GM18520 (cell line): Measurements from ENCODE around the gene SREBF2.

Experiments used
- ATAC-seq: cut with Tn5 transposase; IDR thresholded peaks from one replicate; pipeline ENCODE4 v1.9.1; 2021; ENCODE audit not compliant: unreplicated experiment

The SREBF2 gene

DNA sequence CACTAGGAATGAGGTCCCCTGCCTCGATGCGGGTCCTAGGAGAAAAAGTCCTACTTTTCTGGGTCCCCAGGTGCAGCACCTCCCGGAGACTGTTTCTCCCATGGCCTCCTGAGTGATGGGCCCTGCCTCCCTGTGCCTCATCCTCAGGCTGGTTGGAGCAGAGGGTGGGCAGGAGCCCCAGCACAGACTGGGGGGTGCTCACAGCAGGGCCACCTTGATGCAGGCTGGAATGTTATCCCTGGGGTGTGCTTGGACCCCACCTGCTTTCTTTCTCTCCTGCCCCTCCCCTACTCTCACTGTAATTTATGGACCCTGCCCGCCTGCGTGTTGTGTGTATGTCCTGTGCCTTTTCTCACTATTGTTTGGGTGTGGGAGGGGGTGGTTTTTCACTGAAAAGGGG is 73.9 kb downstream of the SREBF2 start:
- ATAC-seq, result no peak

DNA sequence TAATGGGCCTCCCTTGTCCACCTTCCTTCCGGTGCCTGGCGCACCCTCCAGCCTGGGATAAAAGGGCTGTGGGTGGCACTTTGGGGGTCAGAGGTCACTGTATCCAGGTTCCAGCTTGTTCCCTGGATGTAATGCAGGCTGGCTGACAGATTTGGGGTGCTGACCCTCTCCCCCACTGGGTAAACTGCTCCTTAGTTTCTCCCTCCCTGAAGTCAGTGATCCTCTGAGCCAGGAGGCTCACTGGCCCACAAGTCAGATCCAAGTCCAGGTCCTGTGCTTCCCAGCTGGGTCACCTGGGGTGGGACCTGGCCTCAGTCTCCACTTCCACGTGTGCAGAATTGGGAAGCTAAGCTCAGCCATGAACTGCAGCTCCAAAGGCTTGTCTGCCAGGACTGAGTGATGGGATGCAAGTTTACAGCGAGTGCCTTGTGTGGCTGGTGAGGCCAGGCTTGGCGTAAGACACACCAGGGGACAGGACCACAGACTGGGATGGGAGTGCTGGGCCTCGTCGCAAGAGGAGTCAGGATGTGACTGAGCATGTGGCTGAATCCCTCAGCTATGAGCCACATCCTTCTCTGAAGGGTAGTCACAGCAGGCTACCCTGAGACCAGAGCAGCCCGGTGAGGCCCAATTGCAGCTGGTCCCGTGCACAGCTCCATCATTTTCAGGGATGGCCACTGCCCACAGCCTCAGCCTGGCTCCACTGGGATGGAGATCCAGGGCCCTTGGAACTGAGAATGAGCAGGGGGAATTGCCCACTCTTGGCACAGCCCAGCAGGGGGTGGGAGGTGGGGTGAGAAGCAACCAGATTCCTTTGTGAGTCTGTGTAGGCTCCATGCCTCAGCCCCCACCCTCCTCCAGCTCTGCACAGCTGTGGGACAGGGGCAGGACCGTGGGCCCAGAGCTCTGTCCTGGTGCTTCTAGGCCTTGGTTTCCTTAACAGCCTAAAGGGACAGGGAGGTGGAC is 74.8 kb downstream of the SREBF2 start:
- no peak for ATAC-seq

DNA sequence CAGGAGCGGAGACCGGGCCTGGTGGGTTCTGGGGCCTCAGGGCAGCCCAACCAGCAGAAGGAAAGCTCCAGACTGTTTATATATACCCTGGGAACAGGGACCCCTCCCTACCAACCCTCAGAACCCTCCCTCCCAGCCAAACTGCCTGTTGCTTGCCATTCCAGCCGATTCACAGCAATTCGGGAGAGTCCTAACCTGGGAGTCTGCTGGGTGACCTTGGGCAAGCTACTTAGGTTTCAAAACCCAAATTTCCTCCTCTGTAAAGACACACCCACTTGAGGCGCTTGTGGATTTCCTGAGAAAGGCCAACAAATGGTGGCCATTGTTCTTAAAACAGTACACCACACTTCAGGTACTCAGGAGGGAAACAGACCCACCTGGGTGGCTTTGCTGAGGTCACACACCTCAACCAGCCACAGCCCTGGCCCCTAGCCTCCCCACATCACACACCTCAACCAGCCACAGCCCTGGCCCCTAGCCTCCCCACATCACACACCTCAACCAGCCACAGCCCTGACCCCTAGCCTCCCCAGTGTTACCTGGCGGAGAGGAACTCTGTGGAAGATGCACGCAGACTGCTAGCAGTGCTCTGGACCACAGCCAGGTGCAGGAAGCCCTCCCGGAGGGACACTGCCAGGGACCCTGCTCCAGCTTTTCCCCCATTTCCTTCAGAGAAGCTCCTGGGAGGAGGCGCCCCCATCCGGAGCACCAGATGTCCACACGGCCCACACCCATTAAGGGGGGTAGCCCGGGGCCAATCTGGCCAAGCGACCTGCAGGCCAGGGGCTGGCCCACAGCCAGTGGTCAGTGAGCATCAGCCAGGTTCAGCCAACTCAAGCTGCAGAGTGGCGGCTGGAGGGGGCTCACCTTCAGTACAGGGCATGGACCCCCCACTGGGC is 75.8 kb downstream of the SREBF2 start:
- no peak for ATAC-seq

DNA sequence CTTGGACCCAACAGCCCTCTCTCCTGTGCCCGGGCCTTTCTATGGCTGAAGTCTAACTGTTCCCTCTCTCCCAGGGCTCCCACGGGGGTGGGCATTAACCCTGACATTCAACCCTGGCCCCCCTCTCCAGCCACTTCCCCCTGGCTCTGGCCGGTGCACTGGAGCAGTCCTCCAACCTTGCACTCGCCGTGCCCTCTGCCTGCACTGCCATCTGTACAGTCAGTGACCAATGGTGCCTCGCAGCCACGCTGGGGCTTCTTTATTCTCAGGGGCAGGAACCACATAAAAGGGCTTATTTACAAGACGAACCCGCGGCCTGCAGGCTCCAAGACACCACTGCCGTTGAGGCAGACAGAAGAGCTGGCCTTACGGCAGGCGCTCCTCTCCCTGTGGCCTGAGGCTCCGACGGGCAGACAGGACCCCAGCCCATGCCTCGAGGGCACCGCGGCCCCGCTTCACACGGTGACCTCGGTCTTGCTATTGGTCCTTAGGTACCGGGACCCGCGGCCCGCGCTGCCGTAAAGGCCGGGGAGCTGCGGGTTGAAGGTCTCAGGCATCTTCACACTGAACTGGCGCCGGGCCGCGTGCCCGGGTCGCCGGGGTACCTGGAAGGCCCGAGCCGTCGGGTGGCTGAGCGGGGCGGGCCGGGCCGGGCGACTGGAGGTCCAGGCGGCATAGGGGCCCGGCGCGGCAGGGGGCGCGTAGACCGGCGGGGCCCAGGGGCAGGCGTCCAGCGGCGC is 76.6 kb downstream of the SREBF2 start:
- ATAC-seq, result no peak

DNA sequence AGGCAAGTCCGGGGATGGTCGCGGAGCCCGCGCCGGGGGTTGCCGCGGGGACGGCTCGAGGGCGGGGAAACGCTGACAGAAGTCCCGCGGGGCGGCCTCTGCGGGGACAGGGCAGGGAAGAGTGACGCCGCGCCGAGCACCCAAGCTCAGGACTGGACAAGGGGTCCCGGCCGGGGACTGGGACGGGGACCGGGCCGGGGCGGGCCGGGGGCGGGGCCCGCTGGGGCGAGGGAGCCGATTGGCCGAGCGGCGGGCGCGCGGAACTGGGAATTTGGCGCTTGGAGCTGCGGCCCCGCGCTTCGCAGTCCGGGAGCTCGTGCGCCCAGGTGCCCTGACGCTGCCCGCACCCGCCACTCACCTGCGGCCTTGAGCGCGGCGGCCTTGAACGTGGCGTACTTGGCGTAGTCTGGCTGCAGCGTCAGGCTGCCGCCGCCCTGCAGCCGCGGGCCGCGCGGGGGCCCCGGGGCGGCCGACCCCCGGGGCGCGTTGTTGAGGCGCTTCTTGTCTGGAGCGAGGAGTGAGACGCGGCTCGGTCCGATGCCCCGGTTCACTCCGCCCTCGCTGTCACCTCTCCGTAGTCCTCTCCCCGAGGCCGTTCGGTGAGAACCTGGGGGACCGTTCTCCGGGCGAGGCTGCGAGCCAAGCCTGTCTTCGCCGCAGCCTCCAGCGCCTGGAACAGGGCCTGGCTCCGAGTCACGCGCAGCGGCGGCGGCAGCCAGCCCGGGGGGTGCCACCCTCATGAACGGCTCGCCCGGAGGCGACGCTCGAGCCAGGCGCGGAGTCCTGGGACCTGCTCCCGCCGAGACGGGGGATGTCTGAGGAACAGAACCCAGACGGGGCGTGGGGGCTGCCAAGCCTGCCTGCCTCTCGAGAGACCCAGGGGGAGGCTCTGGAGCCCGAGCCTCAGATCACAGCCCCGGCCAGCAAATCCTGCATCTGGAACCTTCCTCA is 77.4 kb downstream of the SREBF2 start:
- ATAC-seq, result no peak

DNA sequence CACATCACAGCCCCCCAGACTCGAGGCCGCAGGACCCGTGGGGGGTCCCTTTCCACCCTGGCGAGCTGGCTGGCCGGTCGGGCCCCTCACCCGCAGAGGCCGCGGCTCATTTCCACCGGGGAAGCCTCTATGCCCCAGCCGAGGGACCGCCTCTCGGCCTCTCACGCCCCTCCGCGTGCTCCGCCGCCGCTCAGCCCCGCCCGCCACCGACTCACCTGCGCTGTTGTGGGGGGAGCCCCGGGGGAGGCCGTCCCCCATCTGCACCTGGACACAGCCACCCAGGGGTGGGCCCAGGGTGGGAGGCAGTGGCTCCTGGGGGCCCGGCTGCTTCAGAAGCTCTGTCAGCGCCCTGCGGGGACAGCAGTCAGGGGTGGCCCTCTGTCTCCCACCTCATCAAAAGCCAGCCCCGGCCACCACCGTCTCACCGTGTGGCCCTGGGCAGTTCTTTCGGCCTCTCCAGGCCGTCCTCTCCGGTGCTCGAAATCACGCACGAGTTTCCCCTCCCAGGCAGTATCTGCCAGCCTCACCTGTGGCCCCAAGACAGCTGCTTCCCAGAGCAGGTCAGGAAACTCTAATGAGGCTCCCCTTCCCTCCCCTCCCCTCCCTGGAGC is 78.2 kb downstream of the SREBF2 start:
- no peak for ATAC-seq

DNA sequence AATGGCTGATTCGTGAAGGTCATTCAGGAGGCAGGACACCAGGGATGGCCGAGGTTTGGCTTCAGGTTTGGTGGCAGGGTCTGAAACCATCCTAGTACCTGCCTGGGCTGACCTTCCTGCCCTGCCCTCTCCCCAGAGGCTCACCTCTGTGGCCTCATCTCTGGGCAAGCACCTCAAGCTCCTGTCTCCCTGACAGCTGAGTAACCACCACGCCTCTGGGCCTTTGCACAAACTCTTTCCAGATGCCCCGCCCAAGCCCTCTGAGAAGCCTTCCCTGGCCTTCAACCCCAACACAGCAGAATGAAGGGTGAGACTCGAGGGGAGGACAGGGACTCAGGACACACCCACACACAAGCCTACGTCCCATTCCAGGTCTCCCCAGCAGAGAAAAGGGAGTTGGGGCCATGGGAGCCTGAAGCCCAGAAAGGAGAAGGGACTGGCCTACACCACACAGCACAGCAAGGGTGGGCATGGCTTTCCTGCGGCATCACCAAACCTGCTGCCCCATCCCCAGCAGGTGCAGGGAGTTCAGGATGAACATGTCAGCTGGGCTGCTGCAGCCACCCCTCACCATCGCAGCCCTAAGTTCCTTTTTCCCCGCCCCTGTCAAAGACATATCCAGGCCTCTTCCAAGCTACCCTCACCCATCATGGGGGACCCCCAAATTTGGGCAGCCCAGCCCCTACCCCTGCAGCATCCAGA is 79.6 kb downstream of the SREBF2 start:
- ATAC-seq, result no peak

DNA sequence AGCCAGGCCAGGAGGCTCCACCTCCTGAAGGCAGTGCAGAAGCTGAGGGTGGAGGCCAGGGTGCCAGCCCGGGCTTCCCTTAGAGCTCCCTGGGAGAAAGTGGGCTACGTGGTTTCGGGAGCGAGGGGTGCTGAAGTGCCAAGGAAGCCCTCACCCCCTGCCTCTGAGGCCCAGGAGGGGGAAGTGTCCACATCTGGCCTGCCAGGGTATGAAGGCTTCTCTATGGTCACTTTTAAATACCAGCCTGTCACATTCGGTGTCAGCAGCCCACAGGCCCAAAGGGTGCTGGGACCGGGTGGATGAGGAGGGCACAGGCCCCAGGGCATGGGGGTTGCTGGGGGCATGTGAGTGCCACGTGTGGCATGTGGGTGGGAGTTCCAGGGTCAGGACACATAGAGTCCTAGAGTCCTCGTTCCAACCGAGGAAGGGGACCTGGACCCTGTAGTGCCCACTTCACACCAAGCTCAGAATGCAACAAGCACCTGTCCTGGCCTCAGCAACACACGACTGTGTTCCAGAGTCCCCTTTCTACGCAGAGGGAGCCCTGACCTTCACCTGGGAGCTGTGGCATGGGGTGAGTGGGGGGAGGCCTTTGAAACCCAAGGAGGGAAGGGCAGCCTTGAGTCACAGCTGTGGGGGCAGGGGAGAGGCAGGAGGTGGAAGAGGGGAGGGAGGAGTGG is 80.3 kb downstream of the SREBF2 start:
- ATAC-seq, result no peak

DNA sequence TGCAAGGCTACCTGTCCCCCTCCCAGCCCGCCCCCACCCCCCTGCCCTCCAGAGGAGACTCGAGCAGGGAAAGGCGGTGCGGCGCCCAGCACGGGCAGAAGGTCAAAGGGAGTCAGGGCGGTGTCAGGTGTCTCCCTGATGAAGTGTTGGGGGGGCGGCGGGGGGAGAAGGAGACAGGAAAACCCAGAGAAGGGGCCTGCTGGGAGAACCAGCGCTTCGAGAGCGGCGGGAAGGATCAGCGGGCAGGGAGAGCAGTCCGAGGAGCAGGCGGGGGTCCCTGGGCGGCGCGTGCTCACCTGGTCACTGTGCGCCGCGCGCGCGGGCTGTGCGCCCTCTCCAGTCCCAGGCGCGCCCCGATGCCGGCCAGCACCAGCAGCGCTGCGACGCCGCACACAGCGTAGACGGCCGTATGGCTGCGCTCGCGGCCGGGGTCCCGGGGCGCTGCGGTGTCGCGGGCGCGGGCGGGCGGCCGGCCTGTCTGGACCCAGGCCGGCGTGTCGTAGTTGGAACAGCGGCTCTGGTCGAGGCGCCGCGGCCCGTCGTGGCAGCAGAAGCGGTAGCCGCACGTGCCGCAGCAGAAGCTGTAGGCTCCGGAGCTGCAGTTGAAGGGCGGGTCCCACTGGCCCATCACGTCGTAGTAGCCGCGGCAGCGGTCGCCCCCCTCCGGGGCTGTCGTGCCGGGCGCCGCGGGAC is 81.1 kb downstream of the SREBF2 start:
- no peak for ATAC-seq

DNA sequence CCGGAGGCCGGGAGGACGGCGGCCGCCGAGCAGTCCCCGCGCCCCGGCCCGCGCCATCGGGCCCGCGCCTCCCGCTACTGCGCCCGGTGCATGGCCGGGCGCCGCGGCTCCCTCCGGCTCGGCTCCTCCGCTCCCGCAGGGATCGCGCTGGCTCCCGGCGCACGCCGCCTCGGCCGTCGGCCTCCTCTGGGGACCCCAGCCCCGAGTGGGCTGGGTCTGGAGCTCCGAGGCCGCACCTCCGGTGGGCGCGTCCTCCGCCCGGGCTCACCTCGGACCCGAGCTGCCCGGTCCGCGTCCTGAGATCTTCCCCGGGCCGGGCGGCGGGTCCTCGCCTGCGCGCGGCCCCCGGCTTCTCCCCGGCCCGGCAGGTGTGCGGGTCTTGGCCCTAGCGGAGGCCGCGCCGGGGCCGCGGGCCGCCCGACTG is 81.7 kb downstream of the SREBF2 start:
- no peak for ATAC-seq

DNA sequence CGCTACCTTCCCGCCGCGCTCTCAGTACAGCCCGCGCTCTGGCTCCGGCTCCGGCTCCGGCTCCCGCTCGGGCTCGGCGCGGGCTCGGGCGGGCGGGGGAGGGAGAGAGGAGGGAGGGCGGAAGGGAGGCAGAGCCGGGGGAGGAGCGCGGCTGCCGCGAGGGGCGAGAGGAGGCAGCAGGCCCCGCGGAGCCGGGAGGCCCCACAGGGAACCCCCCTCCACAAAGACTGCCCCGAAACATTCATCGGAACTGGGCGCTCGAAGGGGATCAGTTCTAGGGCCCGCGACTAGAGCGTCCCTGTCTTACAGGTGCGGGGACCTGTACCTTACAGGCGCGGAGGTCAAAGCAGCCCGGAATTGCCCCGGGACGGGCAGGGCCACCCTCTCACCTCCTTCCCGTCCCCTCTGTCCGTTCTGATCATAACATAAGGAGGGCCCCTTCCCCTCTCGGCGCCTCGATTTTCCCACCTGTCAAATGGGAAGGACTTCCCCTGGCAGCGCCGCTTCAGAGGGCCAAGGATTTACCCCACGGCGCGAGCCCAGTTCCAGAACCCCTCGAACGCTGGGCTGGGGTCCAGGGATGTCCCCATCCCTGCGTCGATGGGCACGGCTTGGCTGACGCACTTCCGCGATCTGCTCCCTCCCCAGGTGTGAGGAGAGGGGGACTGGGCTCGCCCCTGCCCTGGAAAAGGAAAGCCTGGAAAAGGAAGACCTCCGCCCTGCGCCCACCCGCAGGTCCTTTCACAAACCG is 82.3 kb downstream of the SREBF2 start, which contains the start of gene SHISA8:
Gene SHISA8 (minus strand): TSS at position 40 of the 751 bp plus-strand sequence. CDS start 407 bp downstream, outside the sequence.
- no peak for ATAC-seq

DNA sequence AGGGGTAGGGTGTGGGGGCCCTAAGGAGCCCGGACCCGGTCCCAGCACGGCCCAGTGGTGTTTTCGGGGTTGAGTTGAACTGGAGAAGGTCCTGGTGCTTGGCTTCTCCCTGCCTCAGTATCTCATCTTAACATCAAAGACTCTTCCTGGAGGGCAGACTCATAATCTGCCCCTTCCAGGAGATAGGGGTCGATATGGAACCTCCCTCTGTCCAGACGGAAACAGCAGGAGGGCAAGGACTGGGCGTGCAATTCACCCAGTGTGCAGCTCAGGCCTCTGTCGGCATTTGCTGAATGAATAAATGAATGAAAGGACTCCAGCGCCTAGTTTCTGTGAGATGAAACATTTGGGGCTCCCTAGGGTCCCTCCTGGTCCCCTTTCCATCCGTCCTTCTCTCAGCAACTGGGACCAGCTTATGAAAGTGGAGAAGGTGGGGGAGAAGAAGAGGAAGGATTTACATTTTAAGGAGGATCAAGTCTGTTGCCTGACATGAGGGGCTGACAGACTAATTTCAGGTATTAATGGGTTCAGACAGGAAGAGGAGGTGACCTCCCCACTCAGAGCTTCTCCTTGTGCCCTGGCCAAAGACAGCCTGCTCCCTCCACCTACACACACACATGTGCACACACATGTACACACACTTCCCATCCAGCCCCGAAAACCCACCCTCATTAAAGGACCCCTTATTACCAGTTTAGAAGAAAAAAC is 83.0 kb downstream of the SREBF2 start:
- no peak for ATAC-seq

DNA sequence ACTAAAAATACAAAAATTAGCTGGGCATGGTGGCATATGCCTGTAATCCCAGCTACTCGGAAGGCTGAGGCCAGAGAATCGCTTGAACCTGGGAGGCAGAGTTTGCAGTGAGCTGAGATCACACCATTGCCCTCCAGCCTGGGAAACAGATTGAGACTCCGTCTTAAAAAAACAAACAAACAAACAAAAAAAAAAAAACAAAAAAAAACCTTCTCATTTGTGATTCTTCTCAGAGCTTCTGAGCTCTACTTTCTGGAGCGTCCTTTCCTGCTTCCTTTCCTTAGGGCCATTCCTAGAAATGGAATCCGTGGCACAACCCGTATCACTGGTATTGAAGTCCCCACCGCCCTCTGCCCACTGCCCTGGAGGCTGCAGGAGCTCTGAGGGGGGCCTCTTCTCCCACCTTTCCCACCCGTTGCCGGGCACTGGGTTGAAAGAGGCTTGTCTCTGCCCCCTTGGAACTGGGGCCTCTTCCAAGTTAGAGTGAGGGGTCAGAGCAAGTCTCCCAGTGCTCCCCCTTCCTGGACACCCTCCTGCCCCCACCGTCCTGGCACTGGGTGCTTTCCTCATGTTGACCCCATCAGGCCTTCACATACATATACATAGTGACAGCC is 83.9 kb downstream of the SREBF2 start:
- no peak for ATAC-seq

DNA sequence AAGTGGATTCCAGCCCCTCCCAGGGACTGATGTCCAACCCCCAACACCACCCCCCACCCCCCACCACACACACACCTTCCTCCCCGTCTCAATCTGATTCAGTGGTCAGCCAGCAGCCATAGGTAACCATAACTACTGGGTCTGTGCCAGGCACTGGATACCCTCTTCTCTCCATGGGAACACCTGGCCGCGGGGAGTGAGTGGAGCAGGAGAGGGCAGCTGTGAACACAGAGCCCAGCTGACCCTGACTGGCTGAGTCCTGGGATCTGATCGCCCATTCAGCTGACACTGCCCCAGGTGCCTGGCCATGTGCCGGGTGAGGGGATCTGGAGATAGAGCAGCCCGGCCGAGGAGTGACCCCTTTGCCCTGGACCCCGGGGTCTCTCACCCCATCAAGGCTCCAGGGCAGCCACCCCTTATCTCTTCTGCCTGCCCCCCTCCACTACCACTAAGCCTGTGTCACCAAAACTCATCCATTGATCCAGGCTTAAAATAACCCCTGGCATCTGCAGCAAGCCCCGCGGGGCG is 84.5 kb downstream of the SREBF2 start:
- ATAC-seq, result no peak

DNA sequence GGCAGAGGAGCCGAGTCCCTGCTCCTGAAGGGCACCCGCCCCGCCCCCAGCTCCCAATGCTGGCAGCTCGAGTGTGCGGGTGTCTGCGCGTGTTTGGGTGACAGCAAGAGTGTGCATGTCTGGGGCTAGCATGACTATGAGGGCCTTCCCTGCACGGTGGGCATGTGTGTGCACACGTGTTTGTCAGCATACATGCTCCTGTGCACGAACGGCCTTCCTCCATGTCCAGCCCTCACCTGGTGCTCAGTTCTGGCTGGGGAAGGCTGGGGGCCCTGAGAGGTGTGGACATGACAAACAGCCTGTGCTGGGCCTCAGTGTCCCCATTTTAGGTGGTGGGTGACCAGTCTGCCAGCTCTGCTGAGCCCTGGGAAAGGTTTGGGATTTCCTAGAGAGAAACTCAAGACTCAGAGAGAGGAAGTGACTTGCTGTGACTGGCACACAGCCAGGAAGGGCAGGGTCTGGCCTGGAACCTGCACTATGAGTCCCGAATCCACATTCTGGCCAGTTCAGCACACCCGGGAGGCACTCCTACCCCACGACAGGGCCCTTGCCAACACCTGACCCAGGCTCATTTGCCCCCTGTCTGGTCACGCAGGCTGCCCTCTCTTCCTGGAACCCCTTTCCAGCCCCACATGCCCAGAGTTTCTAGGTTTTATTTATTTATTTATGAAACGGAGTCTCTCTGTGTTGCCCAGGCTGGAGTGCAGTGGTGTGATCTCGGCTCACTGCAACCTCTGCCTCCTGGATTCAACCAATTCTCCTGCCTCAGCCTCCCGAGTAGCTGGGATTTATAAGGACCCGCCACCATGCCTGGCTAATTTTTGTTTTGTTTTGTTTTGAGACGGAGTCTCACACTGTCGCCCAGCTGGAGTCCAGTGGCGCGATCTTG is 85.2 kb downstream of the SREBF2 start:
- ATAC-seq, result no peak
